HG03095 (cell line): ENCODE results near the gene ITGA1.
"Not testable (repeated sequence)": the region's sequence is repeated elsewhere in the genome, so short reads cannot be mapped to it uniquely, and the experiment has no call there.

Experiments
- ATAC-seq: cut with Tn5 transposase; IDR thresholded peaks from one replicate; pipeline ENCODE4 v1.9.1; 2021; ENCODE audit warnings: moderate library complexity; ENCODE audit not compliant: unreplicated experiment

Gene ITGA1

GRCh38 chr5:52827815-52828214 is 40.1 kb downstream of the ITGA1 start:
- ATAC-seq, result no peak

GRCh38 chr5:52829664-52830063 is 41.9 kb downstream of the ITGA1 start:
- ATAC-seq, result no peak

GRCh38 chr5:52830650-52831049 is 42.9 kb downstream of the ITGA1 start:
- ATAC-seq, result no peak

- ATAC-seq, result no peak
These were observed 44.2 kb downstream of the ITGA1 start for GRCh38 chr5:52831786-52832511.

- no peak for ATAC-seq
These were observed 46.6 kb downstream of the ITGA1 start for GRCh38 chr5:52834320-52834719.

- ATAC-seq, result no peak
These were observed 49.4 kb downstream of the ITGA1 start for GRCh38 chr5:52837068-52837467.

GRCh38 chr5:52837591-52838001 is 49.9 kb downstream of the ITGA1 start:
- ATAC-seq, result no peak

- ATAC-seq, result no peak
These were observed 50.8 kb downstream of the ITGA1 start for GRCh38 chr5:52838326-52839015.

- ATAC-seq, result no peak
These were observed 51.6 kb downstream of the ITGA1 start for GRCh38 chr5:52839285-52839684.

GRCh38 chr5:52840277-52841050 is 52.7 kb downstream of the ITGA1 start:
- ATAC-seq, result no peak

GRCh38 chr5:52841114-52841513 is 53.4 kb downstream of the ITGA1 start:
- ATAC-seq, result no peak

GRCh38 chr5:52842111-52842510 is 54.4 kb downstream of the ITGA1 start:
- ATAC-seq, result no peak

GRCh38 chr5:52844885-52845284 is 57.2 kb downstream of the ITGA1 start:
- no peak for ATAC-seq

GRCh38 chr5:52846182-52846842 is 58.6 kb downstream of the ITGA1 start:
- ATAC-seq, result no peak

- not testable (repeated sequence) for ATAC-seq
These were observed 61.0 kb downstream of the ITGA1 start for GRCh38 chr5:52848688-52849087.

GRCh38 chr5:52849544-52849943 is 61.8 kb downstream of the ITGA1 start:
- no peak for ATAC-seq

- ATAC-seq, result no peak
These were observed 65.9 kb downstream of the ITGA1 start for GRCh38 chr5:52853650-52854049.

- ATAC-seq, result no peak
These were observed 66.6 kb downstream of the ITGA1 start for GRCh38 chr5:52854301-52854700.

- ATAC-seq, result no peak
These were observed 67.2 kb downstream of the ITGA1 start for GRCh38 chr5:52854949-52855348.

- ATAC-seq, result peak; percentile 83
These were observed 68.8 kb downstream of the ITGA1 start for GRCh38 chr5:52856564-52856963.

GRCh38 chr5:52859628-52860027 is 71.9 kb downstream of the ITGA1 start:
- no peak for ATAC-seq
